ENCODE data around the gene EPOP. TPM values are rescaled to one million over a fixed set of nuclear protein-coding genes. Genes with fewer than 3 reads are reported as not detected.

EPOP gene
- total RNA-seq, 1 experiment from 2014 or later, result 20.4 TPM

DNA sequence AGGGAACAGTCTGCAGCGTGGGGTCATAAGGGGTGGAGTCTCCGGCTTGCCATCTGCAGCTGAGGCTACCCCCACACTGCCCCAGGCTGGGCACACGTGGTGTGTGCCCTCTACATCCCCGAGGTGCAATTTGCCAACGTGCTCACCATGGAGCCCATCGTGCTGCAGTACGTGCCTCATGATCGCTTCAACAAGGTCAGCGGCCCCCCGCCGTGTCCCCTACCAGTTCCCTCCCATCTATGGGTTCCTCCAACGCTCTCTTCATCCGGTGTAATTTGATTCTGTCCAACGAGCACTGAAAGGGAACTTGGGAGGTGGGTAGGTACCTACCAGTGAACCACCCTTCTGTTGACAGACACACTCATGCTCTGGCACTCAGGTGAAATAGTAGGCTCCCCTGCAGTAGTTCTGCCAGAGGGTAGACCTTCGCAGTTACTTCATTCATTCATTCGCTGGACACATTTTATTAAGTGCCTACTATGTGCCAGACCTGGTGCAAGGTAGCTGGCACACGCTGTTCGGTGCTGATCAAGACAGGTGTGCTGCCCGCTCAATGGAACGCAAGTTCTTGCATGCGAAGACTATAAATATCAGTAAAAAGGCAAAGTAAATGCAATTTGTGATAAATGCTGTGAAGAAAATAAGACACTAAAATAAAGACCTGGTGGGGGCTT lies 33.1 kb upstream of the EPOP start:
- no peak for DNase-seq (ENCODE audit: low read depth)
- in situ Hi-C loops (cut with HindIII; ENCODE audit: low pct_unique_long_range_greater_than_20kb, low sequenced_read_pairs), result no loop called here

DNA sequence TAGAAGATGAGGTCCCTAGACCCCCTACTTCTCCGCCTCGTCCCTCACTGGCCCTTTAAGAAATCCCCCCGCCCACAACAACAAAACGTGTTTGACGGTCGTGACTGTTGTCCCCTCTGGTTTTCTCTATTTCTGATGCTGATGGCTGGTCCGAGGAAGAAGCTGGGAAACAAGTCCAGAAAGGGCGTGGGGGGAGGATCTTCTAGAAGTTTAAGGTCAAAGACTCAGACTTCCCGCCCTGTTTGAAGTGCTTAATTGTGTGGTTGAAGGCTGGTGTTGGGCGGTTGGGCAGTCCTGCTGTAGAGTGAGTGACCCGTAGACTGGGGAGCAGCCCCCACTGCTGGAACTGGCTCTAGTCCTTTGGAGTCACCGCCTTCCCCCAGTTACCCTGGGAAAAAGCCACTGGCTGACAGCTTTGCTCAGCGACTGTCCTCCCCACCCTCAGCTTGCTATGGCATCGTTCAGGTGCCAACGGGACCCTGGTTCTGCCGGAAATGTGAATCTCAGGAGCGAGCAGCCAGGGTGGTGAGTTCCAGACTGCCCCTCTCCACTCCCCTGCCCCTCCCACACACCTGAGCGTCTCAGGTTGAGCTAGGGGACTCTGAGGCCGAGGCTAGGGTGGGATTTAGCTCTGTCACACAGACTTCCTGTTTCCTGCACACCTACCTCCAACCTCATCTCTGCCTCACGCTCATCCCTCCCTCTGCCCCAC lies 31.9 kb upstream of the EPOP start:
- in situ Hi-C loops (cut with HindIII; ENCODE audit: low pct_unique_long_range_greater_than_20kb, low sequenced_read_pairs), result no loop called here
- no peak for DNase-seq (ENCODE audit: low read depth)

DNA sequence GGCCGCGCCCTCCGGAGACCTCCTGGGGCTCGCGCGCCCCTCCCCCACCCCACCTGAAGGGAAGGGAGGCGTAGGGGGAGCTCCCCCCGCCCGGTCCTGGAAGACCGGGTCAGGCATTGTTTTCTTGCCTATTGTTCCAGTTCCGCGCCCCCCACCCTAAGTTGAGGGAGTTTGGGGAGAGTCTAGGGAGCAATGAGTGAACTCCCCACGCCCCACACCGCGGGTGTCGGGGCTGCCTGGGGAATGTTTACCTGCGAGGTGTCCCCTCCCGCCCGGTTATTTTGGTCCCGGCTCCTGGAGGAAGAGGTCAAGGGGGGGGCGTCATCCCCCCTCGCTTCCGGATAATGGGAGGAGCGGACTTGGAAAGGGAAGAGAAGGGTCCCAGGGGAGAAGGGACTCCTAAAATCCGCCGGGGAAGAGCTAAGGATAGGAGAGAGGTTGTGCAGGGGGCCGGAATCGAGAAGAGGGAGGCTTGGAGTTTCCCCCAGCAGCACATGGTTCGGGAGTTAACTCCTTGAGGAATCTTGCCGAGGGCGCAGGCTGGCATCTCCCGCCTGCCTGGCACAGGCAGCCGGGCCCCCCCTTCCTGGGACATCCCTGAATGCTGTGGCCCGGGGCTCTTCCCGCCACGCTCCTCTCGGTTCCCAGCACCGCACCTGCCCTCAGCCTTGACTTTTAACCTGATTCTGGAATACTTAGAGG lies 31.2 kb upstream of the EPOP start:
- DNase-seq (ENCODE audit: low read depth), result peak; percentile 33
- in situ Hi-C loops (cut with HindIII; ENCODE audit: low pct_unique_long_range_greater_than_20kb, low sequenced_read_pairs), result no loop called here

DNA sequence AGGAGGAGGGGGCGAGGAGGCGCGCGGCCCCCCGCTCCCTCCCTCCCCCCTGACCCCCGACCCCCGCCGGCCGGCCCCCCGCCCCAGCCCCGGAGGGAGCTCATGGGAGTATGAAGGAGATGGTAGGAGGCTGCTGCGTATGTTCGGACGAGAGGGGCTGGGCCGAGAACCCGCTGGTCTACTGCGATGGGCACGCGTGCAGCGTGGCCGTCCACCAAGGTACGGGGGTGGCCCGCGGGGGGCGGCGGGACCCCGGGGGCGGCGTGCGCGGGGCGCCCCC lies 30.7 kb upstream of the EPOP start:
- DNase-seq (ENCODE audit: low read depth), result no peak
- in situ Hi-C loops (cut with HindIII; ENCODE audit: low pct_unique_long_range_greater_than_20kb, low sequenced_read_pairs), result no loop called here

DNA sequence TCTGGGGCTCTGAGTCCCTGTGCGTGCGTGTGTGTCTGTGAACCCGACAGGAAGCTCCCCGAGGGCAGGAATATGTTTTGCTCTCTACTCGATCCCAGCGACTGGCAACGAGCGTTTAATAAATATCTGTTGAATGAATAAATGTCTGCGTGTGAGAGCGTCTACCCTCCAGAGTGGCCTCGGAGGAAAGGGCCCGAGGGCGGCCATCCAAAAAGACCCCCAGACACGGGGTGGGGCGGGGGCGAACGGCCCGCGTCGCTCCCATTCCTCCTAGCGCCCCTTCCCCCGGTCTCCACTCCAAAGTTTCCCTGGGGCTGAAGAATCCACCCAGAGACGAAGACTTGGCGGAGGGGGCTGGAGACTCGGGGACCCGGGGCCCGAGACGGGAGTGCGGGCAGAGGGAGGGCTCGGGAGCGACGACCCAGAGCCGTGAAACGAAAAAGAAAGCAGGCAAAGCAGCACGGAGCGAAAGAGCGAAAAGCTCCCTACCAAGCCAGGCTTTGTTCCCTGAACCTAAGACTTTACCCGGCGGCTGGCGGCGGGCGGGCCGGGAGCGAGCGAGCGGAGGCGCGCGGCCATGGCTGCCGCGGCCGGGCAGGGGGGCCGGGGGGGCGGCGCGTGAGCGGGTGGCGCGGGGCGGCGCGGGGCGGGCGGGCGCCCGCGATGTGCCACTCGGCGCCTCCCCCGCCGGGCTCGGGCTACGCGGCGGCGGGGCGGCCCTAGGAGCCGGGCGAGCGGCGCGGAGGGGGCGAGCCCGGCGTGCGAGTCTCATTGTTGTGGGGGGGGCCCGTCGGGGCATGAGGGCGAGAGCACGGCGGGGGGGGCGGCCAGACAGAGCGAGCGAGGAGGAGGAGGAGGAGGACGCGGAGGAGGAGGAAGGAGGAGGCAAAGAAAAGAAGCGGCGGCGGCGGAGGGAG lies 30.1 kb upstream of the EPOP start, which contains the start of gene MLLT6:
MLLT6 (plus strand) TSS at position 668 of the 917 bp plus-strand sequence. CDS start 360 bp downstream, outside the sequence.
- in situ Hi-C loops (cut with HindIII; ENCODE audit: low pct_unique_long_range_greater_than_20kb, low sequenced_read_pairs), result no loop called here
- DNase-seq (ENCODE audit: low read depth), result peak; percentile 68

DNA sequence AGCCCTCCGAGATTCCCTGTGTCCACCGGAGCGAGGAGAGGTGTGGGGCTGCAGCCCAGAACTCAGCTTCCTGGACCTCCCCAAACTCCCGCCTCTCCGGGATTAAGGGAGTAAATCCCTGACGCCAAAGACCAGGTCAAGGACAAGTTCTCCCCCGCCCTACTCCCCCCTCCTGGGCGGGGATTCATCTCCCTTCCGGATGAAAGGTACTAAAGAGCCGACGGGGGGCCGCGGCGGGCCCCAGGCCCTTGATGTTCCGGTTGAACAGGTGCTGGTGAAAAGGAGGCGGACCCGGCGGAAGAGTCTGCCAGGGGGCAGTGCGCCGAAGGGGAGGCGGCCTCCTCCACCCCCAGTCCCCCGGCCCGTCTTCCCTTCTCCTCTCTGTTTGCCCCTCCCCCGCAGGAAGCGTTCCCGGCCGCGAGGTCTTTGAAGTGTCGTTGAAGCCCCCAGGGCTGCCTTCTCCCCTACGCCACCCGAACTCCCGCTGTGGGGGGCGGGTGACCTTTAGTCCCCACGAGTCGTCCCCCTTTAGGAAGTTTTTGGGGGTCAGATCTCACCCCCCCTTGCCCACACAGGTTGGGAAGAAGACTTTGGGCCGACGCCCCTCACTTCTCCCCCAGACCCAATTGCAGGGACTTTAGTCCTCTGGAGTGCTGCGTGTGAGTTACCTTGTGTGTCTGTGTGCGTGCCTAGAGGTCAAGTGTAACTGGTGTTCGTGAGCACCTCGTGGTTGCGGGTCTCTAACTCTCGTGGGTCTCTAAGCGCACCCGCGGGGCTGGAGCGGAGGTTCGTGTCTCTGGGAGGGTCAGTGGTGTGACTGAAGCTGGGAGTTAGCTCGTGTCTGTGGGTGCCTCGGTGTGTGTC lies 29.2 kb upstream of the EPOP start:
- in situ Hi-C loops (cut with HindIII; ENCODE audit: low pct_unique_long_range_greater_than_20kb, low sequenced_read_pairs), result no loop called here
- peak; percentile 83 for DNase-seq (ENCODE audit: low read depth)

DNA sequence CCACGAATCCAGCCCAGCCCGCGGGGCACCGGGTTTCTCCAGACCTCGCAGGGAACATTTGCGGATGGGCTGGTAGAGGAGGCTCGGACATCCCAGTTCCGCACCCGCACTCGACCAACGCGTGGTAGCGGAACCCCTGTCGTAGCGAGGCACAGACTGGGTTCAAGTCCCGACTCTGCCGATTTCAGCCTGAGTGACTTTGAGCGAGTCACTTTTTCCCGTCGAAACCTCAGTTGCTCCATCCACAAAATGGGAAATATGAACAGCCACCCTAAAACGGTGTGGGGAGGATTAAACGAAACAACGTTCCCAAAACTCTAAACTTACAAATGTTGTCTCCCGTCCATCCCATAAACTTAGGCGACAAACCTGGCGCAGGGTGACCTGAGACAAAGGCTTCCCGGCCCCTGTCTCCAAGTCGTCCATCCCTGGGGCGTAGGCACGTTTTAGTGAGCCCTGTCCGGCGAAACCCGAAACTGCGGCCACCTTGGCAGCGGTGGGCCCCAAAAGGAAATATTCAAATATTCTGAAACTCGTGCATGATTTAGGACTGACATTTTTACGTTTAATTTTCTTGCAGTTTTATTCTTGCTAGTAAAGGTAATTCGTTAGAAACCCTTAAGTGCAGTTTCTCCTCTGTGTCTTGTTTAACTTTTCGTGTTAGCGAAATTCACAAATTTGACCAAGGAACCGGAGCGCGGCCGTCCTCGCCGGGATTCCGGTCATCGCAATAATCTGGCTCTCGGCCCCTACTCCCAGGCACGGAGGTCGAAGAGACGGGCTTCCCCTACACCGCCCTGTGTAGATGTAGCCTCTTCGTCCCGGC lies 28.4 kb upstream of the EPOP start:
- in situ Hi-C loops (cut with HindIII; ENCODE audit: low pct_unique_long_range_greater_than_20kb, low sequenced_read_pairs), result no loop called here
- peak; percentile 31 for DNase-seq (ENCODE audit: low read depth)

DNA sequence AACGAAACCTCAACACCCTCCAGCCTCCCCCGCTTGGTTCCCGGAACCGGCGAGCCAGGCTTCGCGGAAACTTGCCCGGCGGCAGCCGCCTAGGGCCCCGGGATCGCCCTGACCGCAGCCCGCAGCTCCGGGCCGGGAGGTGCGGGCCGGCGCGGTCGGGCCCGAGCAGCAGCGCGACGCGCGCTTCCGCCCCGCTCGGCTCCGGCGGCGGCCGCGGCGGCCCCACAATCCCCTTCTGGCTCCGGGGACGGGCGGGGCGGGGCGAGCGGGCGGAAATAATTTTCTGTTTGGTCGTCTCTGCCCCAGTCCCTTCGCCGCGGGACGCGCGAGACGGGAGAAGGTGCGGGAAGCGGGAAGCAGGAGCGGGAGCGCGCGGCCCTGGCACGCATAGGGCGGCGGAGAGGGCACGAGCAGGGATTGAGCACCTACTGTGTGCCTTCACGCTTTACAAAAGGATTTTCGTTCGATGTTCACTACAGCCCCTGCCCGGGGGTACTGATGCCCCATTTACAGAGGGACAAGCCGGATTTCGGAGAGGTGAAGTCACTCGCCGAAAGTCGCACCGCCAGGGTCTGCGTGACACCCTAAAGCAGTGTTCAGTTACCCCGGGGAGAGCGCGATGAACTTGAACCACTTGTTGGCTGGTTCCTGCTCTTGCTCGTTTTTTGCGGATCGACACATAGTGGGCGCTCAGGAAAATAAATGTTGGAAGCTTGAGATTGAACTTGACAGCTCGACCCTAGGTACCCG lies 27.6 kb upstream of the EPOP start:
- peak; percentile 89 for DNase-seq (ENCODE audit: low read depth)
- in situ Hi-C loops (cut with HindIII; ENCODE audit: low pct_unique_long_range_greater_than_20kb, low sequenced_read_pairs), result no loop called here

DNA sequence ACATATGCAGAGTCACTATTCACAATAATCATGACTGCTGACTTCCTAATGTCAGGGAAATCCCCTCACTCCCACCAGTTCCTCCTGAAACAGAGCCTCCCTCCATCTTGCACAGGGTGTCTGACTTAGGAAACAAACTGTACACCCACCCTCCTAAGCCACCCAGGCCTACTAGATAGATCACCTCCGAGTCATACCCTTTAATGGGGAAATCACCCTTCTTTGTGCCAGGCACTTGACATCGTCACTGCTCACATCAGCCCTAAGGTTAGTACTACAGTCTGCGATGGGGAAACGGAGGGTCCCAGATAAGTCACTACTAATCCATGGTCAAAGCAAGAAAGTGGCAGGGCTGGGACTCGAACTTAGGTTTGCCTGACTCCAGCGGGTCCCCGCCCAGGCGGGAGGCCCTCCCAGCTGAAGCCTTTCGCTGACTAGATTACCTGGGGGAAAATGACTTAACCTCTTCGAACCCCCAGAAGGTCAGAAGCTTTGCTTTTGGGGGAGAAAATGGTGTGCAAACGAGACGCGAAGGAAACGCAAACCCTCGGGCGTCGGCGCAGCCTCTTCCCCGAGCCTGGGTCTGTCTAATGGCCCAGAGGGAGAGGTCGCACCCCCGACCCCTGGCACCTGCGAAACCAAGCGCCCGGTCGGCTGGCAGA lies 26.9 kb upstream of the EPOP start:
- in situ Hi-C loops (cut with HindIII; ENCODE audit: low pct_unique_long_range_greater_than_20kb, low sequenced_read_pairs), result no loop called here
- DNase-seq (ENCODE audit: low read depth), result peak; percentile 77

DNA sequence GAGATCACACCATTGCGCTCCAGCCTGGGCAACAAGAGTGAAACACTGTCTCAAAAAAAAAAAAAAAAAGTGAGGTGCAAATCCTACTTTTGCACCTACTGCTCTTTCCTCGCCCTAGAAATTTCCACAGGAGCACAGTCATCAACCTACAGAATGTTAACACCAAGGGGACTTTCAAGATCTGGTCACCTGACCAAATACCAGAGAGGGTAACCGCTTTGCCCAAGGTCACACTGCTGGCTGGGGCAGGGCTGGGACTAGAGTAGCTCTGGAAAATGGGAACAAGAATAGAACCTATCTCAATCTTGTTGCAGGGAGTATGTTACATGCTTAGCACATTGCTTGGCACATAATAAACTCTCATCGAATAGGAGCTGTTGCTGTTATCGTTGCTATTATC lies 24.0 kb upstream of the EPOP start:
- no peak for DNase-seq (ENCODE audit: low read depth)
- in situ Hi-C loops (cut with HindIII; ENCODE audit: low pct_unique_long_range_greater_than_20kb, low sequenced_read_pairs), result no loop called here

DNA sequence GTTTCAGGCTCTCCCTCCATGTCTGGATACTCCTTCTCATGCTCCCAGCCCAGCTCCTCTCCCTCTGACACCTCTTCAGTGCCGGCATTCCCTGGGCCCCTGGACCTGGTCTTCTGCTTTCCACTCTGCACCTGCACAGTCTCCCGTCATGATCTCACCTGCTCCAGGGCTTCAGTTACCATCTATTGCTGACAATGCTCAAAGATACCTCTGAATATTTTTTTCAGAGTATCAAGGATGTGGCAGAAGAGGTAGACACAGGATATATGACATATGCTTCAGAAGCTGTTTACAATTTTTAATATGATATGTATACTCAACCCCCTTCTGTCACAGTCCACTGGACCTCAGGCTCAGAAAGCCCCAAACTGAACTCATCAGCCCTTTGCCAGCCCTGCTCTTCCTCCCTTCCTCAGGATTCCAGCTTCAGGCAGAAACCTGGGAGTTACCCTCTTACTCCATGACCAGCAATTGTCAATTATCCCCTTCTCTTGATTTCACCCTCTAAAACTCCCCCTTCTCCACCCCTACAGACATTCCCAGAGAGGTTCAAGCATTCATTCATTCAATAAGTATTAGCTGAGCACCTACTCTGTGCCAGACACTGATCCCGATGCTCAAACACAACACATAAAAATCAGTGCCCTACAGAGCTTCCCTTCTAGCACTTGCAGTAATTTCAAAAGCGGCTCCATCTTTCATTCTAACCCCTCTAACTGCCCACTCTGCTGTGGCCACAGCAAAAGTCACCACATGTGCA lies 22.5 kb upstream of the EPOP start:
- DNase-seq (ENCODE audit: low read depth), result no peak
- in situ Hi-C loops (cut with HindIII; ENCODE audit: low pct_unique_long_range_greater_than_20kb, low sequenced_read_pairs), result no loop called here

DNA sequence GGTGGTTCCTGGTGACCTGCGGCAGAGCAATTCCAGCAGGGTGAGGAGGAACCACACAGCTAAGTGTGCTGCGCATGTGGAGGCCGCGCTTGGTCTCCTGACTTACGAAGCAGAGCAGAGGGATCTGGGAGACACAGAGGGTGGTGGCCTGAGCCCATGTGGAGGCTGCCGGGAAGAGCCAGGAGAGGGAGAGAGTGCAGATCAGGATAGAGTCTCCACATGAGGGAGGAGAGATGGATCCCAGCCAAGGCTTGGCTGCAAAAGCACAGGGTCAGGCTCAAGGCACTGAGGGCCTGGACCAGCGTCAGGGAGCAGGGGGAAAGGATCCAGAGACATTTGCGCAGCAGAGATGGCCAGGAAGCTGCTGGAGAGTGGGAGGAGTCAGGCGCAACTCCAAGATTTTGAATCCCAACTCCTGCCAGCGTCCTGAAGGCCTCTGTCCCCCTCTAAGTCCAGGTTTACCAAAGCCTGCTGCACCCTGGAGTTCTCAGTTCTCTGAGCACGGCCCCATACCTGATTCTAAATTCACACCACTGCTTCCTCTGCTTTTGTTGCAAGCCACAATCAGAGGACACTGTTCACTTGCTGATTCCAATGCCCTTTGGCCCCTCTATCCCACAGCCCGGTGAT lies 19.1 kb upstream of the EPOP start:
- no peak for DNase-seq (ENCODE audit: low read depth)
- in situ Hi-C loops (cut with HindIII; ENCODE audit: low pct_unique_long_range_greater_than_20kb, low sequenced_read_pairs), result no loop called here

DNA sequence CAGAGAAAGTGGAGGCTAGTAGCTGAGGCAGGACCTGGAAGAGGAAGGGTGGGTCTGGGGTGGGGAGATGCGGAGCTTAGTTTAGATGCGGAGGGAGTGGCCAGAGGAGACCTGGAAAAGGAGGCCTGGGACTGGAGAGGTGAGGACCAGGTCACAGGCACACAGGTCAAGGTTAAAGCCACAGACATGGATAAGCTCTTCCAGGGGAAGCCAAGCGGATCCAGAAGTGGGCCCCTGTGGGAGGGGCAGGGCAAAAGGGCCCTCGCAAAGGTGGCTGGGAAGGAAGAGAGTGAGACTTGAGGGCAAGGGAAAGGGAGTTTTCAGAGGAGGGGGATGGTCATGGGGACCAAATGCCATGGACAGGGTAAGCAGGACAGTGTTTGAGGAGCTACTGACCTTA lies 16.4 kb upstream of the EPOP start:
- in situ Hi-C loops (cut with HindIII; ENCODE audit: low pct_unique_long_range_greater_than_20kb, low sequenced_read_pairs), result no loop called here
- DNase-seq (ENCODE audit: low read depth), result no peak

DNA sequence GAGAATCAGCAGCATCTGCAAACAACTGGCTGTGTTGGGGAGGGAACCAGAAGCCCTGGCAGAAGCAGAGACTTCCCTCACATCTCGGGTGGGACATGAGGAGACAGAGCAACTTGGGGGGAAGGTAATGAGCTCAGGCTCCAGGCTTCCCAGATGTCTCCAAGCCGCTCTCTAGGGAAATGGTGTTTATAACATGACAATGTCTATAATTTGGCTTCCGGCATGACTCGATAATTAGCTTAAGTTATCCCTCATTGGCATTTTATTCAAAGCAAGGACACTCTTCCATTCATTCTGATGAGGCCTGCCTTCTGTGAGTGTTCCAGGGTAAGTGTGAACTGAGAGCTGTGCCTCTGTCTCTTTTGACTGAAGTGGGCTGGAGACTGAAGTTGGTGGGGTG lies 15.6 kb upstream of the EPOP start:
- in situ Hi-C loops (cut with HindIII; ENCODE audit: low pct_unique_long_range_greater_than_20kb, low sequenced_read_pairs), result no loop called here
- no peak for DNase-seq (ENCODE audit: low read depth)

DNA sequence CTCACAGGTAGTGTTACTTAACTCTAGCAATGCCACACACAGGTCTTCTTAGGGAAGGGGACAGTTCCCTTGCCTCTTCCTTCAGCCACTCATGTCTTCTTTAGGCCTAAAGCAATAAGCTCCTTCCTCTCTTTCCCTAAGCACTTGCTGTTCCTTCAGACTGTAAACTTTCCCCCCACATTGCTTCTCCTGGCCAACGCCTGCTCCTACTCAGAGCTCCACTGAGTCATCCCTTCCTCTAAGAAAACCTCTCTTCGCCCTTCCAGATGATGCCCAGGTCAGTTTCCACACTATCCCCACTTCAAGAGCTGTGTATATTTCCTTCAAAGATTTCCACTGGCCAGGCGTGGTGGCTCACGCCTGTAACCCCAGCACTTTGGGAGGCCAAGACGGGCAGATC lies 12.5 kb upstream of the EPOP start:
- DNase-seq (ENCODE audit: low read depth), result no peak
- in situ Hi-C loops (cut with HindIII; ENCODE audit: low pct_unique_long_range_greater_than_20kb, low sequenced_read_pairs), result no loop called here

Data from Caki2 (cell line).